Stimulated activated CD4-positive, alpha-beta T cell treated with anti-CD3 and anti-CD28 coated beads, Interleukin-1b, Interleukin-23, amount 100 ng/mL, for 4 hours (primary cell): ENCODE results near the gene KDM7A.
A peak's percentile ranks its signal among the peaks of the same experiment; 100 is the strongest.
"Not testable (repeated sequence)": the region's sequence is repeated elsewhere in the genome, so short reads cannot be mapped to it uniquely, and the experiment has no call there.

ENCODE experiments used
- DNase-seq, 2 donors: peaks; one replicate each; pipeline ENCODE4 v3.0.0-alpha.2; 2020; ENCODE audit warnings: low read depth in 2 of 2

Gene KDM7A

GRCh38 chr7:140176811-140177702, at the start of gene KDM7A:
Gene KDM7A (minus strand): TSS chr7:140176983. CDS start chr7:140176937, 46 bp downstream.
- peak; percentile 88 to 93 for DNase-seq

GRCh38 chr7:140225562-140226249, 48.9 kb upstream of the KDM7A start:
- no peak for DNase-seq

- DNase-seq: no peak
Observed at GRCh38 chr7:140223515-140224221, 46.9 kb upstream of the KDM7A start.

GRCh38 chr7:140222814-140223213, 46.0 kb upstream of the KDM7A start:
- no peak for DNase-seq

GRCh38 chr7:140219672-140220524, 43.1 kb upstream of the KDM7A start:
- no peak for DNase-seq

GRCh38 chr7:140218656-140219055, 41.9 kb upstream of the KDM7A start:
- DNase-seq: no peak

GRCh38 chr7:140217750-140218501, 41.1 kb upstream of the KDM7A start:
- DNase-seq: no peak

GRCh38 chr7:140215281-140215680, 38.5 kb upstream of the KDM7A start:
- no peak for DNase-seq

GRCh38 chr7:140214075-140214684, 37.4 kb upstream of the KDM7A start:
- no peak for DNase-seq

- DNase-seq: no peak
Observed at GRCh38 chr7:140213684-140214074, 36.9 kb upstream of the KDM7A start.

GRCh38 chr7:140212100-140212881, 35.5 kb upstream of the KDM7A start:
- DNase-seq: no peak

- DNase-seq: no peak
Observed at GRCh38 chr7:140211698-140212097, 34.9 kb upstream of the KDM7A start.

- peak in 1 of 2 donors; percentile 26 for DNase-seq
Observed at GRCh38 chr7:140209866-140210609, 33.3 kb upstream of the KDM7A start.

- DNase-seq: no peak
Observed at GRCh38 chr7:140206616-140207389, 30.0 kb upstream of the KDM7A start.

- no peak for DNase-seq
Observed at GRCh38 chr7:140205600-140205999, 28.8 kb upstream of the KDM7A start.

- DNase-seq: no peak
Observed at GRCh38 chr7:140203556-140203955, 26.8 kb upstream of the KDM7A start.

GRCh38 chr7:140202942-140203341, 26.2 kb upstream of the KDM7A start:
- not testable (repeated sequence) for DNase-seq

- DNase-seq: no peak
Observed at GRCh38 chr7:140201393-140201792, 24.6 kb upstream of the KDM7A start.
